ENCODE results near the gene PRCD.
"Not testable (repeated sequence)": the region's sequence is repeated elsewhere in the genome, so short reads cannot be mapped to it uniquely, and the experiment has no call there.

Gene PRCD

DNA sequence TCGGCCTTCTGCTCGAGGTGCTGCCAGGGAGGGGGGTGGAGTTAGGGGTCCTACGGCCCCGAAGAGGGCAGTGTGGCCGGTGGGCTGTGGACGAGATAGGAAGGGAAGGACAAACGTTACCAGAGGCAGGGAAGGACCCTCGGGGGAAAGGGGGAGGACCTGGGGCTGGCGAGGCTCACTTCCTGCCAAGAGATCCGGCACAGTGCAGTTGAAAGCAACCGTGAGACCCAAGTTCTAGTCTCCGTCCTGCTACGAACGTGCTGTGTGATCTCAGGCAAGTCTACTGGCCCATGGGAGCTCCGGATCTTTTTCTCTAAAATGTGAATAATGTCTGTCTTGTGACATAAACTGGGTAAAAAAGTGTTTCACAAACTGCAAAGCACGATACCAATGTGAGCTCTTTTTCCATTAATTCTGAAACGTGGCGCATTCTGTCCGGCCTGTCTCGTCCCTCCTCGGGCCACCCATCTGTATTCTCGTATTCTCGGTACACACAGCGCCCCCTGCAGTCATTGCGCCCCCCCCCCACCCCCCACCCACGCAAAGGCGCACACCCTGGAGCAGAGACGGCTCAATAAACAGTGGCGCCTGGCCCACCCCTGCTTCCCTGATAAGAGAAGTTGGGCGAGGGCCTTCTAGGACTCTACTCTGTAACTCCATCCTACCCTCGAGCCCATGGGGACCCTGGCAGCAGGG lies 11.2 kb upstream of the PRCD start:
- DNase-seq: no peak

DNA sequence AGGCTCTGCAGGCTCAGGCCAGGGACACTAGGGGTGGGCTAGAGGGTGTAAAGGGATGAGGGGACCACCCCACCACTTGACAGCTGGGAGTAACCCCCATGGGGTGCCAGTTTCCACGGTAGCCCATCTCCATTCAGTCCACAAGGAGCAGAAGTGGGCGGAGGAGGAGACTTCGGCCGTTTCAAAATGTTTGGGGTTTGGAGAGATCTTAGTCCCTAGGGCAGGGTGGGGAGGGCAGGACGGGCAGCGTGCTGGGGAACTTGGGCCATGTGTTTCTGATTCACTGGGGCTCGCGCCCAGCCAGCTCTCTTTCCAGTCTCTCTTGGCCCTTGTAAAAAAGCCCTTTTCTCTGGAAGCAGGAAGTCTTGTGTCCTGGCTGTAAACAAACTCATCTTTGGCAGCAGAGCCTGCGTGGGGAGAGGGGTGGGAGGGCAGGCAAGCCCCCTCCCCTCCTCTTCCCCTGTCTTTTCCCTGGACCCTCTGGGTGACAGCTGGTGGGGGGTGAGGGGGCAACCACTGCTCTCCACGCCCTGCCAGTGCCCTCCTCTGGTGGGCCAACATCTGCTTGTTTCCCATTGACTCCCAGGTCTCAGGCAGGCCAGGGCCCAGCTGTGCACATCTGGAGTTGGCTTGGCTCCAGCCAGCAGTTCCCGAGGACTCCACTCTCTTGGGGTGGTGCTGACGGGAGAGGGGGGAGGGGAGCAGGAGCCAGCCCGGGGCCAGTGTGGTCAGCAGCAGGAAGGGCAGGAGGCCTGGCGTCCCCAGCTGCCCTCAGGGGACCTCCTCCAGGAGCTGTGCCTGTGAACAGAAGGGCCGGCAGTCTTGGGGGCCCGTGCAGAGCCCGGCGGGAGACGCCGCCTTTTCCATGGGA lies 10.4 kb upstream of the PRCD start:
- DNase-seq: no peak

DNA sequence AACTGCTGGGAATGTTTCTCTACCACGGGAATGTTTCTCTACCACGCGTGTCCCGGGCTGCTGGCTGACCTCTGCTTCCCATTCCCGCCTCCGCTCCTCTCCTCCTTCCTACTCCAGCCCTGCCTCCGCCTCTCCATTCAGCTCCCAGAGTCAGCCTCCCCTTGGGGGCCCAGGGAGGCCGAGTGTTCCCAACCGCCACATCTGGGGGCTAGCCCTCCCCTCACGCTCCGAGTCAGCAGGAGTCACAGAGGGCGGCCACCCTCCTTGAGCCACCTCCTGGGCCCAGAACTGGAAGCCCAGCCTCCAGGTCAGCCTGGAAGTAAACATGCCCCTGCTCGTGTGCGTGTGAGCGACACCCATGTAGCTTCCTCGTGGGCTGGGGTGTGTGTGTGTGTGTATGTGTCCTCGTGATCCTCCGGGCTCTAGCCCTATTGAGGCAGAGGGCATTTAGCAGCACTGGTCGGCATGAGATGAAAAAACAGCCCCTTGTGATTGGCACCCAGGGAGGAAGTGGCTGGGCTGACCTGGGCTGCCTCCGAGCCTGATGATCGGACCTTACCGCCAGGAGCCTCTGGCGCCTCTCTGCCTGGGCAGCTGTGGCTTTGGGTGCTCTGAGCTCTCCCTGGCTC lies 9.6 kb upstream of the PRCD start:
- DNase-seq: no peak

DNA sequence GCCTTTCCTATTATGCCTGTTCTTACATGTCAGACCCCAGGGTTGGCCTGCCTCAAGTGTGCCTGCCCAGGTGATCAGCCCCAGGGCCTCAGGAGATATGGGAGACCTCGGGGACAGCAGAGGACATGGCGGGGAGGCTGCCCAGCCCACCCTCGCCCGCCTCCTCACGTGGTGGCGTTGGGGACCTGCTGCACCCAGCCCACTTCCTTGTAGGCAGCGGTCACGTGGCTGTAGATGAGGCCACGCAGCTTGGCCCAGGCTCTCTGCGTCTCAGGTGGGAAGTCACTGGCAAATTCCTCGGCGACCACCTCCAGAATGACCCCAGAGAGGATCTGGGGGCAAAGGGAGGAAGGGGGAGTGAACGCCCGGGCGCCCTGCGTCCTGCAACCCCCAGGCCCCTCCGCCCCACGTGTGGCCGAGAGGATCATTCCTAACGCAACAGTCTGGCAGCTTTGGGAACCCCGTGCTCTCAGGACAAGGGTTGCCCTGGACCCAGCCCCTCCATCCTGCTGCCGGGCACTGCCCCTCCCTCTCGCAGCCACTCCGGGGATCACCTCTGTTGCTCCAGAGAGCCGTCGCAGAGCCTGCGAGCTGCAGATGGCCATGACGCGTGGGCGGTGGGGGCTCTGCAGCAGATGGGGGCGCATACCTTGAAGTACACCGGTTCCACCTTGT lies 8.9 kb upstream of the PRCD start:
- no peak for DNase-seq

GRCh38 chr17:76531486-76532038 lies 8.3 kb upstream of the PRCD start:
- DNase-seq: no peak

GRCh38 chr17:76532072-76532651 lies 7.7 kb upstream of the PRCD start:
- no peak for DNase-seq

- not testable (repeated sequence) for DNase-seq
Measured at GRCh38 chr17:76533640-76534359, 6.0 kb upstream of the PRCD start.

DNA sequence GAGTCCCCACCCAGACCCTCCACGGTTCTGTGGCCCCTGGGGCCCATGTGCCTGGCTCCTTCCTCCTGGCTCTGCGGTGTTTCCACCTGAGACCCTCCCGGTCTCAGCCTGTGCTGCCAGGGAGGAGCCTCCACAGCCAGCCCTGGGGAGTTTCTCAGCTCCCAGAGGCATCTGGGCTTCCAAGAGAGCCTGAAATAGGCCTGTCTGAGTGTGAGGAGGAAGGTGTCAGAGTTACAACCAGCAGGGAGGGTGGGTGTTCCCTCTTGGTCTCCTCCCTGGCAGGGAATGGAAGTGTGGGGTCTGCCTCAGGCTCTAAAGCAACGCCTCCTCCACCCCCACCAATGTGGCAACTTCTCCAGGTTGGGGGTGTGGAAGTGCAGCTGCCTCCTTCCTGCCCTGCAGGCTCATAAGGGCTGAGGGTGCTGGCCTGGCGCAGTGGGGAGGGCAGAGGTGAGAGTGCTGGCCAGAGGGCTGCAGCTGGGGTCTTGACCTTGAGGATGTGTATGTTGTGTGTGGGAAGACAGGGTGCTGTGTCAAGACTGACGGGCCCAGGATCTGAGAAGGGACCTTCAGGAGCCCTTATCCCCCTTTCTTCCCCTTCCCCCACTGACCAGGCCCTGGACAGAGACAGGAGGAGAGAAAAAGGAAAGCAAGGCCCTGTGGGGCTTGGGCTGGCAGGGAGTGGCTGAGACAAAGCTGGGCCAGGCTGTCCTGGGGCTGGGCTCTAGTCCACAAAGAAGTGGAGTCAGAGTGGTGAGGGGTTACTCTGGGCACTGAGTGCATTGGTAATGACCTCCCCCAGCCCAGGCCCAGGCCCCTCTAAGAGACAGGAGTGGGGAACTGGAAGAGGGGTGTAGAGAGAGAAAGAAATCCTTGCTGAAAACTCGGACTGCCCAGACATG lies 4.8 kb upstream of the PRCD start:
- no peak for DNase-seq

GRCh38 chr17:76535788-76536510 lies 3.9 kb upstream of the PRCD start:
- DNase-seq: no peak

DNA sequence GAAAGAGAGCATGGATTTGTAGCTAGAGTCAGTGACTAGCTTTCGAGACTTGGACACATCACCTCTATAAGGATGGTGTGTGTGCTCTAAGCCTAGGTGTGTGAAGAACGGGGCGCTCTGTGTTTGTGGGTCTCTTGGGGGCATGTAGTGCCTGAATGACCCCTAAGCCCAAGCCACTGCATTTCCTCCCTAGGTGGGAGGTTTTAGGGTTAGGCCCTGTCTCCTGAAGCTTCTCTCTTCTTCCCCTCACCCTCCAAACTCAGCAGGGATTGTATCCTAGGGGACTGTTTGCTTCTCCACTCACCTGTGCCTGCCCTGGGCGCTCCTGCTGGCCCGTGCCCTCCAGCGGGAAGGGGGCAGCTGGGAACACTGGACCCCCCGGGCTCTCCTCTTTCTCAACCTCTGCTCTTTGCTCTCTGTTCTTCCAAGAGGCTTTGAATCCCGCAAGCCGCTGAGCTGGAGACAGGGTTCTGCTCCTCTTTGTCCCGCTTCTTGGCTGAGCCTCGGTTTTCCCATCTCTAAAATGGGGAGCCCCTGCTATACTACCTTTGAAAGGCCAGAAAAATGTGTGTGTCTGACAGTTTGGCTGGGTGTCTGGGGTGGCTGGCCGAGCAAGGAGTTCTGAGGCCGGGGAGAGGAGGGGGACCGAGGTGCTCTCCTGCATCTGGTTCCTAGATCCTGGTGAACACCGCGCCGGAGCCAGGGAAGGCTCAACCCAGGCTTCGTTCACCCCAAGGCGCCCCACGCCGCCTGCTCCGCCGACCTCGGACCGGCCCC lies 3.1 kb upstream of the PRCD start:
- DNase-seq: no peak

DNA sequence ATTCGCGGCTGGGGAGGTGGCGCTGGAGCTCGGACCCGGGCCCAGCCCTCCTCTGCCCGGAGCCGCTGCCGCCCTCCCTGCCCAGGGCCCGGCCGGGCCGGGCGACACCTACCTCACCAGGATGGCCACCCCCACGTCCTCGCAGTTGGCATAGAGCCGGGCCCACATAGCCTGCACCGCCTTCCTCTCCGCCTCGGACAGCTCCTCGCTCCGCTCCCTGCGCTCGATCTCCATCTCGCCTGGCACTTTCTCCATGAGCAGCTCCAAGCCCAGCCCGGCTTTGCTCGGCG lies 2.6 kb upstream of the PRCD start:
- no peak for DNase-seq

DNA sequence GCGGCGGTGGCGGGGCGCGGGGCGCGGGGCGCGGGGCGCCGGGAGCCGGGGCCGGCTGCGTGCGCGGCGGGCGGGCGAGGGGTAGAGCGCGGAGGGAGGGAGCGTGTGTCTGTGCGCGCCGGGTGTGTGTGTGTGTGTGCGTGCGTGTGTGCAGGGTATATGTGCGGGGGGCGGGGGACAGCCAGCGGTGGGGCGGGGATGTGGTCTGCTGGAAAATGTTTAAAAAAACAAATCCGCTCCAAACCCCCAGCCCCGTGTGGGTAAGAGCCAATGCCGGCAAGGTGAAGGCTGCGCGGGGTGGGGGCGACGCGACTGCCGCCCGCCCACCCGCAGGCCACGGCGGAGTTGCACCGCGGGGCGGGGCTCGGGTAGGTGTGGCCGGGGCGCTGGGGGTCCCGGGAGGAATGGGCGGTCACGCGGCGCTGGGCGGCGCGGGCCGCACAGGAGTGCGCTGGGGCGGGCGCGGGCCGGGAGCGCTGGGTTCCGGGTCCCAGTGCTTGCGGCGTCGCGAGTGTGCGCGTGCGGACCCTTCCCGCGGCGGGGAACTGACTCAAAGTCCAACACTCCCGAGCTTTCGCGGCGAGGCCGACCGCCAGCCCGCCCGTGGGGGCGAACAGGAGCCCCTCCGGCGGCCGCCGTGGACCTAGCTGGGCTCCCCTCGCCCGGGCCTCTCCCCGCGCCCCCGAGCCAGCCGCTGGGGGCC lies 2.1 kb upstream of the PRCD start, which contains the start of gene CYGB:
Gene CYGB, minus strand, starts transcription at position 132 of the 703 bp plus-strand sequence. CDS start 167 bp downstream, outside the sequence.
- DNase-seq: no peak

- DNase-seq: no peak
Measured at GRCh38 chr17:76538281-76538931, 1.4 kb upstream of the PRCD start.

GRCh38 chr17:76538941-76539570 lies 788 bp upstream of the PRCD start:
- no peak for DNase-seq

- no peak for DNase-seq
Measured at GRCh38 chr17:76540381-76541300, 797 bp downstream of the PRCD start.

DNA sequence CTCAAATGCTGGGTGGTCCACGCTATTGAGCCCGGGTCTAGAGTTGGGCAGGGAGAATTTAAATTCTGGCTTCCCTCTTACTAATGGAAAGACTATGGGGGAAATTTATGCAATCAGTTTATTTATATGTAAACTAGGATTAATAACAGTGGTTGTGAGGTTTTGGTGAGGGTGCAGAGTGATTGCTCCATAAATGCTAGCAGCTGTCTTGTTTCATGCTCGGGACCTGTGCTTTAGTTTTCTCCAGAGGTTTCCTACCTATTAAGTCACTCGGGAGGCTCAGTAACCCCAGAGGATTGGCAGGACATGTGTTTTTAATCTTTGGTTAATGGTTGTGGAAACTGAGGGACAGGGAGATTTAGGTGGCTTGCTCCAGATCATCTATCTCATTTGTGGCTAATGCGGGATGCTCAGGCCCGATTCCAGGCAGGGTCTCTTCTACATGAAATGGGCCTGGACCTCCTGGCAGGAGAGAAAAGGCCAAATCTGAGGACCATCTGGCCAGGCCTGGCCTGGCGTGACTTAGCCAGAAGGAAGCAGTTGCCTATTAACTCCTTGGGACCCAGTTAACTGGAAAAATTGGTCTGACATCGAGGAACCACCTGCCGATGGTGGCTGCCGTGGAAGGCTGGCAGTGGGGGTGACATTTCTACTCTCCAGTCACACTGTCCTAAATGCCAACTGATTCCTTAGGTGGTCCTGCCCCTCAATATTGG lies 2.1 kb downstream of the PRCD start:
- DNase-seq: no peak
